Gastrocnemius medialis (tissue), 4 donors: ENCODE results near the gene GMPS.

ENCODE experiments used
- CTCF ChIP-seq, 5 experiments: fragments of 450-650 bp in 3 of 5; fragments of 200-600 bp in 2 of 5; sonication (generic) in 2 of 5; IDR thresholded peaks in 4 of 5; conservative IDR thresholded peaks in 1 of 5; 1 replicate in 4 of 5; 2 replicates in 1 of 5; pipeline ENCODE4 v1.5.1; 2016 to 2019; ENCODE audit warnings: antibody characterized with exemption in 5 of 5, mild to moderate bottlenecking in 3 of 5, moderate library complexity in 3 of 5
- POLR2A ChIP-seq, 2 donors: fragments of 450-650 bp; IDR thresholded peaks; one replicate each; pipeline ENCODE4 v1.6.1; 2017; ENCODE audit warnings: antibody characterized with exemption in 2 of 2, mild to moderate bottlenecking in 2 of 2, moderate library complexity in 2 of 2

DNA sequence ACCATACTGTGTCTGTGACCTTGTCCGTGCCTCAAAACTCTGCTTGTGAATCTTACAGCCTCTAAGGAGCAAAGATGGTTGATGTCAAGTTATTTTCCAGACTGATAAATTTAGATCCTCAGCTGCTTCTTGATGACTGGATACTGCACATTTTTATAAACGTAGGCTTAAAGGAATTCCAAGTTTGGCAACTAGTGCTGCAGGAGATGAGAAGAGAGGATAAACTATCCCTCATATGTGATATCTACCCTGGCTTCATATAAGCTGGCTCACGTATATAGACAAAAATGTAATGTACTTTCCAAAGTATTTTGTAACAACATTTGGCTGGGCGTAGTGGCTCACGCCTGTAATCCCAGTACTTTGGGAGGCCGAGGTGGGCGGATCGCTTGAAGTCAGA lies 89.6 kb downstream of the GMPS start:
- TF ChIP-seq CTCF (IDR thresholded peaks at IDR 0.05 in 4 of 5, conservative IDR thresholded peaks at IDR 0.05 in 1 of 5) (no peak), POLR2A (IDR thresholded peaks at IDR 0.05) (no peak)
